ENCODE measurements around the gene MAGEB3. TPM values are rescaled to one million over a fixed set of nuclear protein-coding genes. Genes with fewer than 3 reads are reported as not detected.

MAGEB3 gene
- polyA plus RNA-seq, 2 of the 4 experiments (the other 2 are of a cell fraction) = not detected

DNA sequence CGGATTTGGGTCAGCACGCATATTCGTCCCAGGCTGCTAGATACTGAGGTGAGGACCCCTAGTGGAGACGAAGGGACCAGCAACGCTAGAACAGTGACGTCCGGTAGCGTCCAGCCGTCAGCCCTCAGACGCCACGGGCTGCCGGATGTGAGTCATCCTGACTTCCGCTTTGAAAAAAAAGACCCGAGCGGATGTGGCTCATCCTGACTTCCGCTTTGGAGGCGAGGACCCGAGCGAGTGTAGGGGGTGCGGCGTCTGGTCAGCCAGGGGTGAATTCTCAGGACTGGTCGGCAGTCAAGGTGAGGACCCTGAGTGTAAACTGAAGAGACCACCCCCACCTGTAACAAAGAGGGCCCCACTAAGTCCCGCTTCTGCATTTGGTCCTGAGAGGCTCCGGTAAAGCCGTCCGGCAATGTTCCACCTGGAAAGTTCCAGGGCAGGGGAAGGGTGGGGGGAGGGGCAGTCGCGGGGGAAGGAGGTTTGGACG is 15.1 kb upstream of the MAGEB3 start, which contains the start of gene MAGEB2:
Gene MAGEB2, plus strand, starts transcription at position 207 of the 487 bp plus-strand sequence. CDS start 3,018 bp downstream, outside the sequence.
- Histone ChIP-seq H3K27ac (no peak within 1 kb of the TSS), H3K4me3 (no peak within 1 kb of the TSS), H3K4me1 (no peaks in the 10 kb centered on the region), H3K9me3 (no peaks in the 10 kb centered on the region), H3K4me2 (no peak within 1 kb of the TSS)
- 85% methylated on average over 20 of the region's 29 CpGs for WGBS (ENCODE audit: missing lambda C conversion rate)
- TF ChIP-seq KDM1A (IDR thresholded peaks at IDR 0.05; ENCODE audit: low read depth) (no peak), FOXS1 (CRISPR knock-in tag; IDR thresholded peaks at IDR 0.05) (no peak), POLR2A (IDR thresholded peaks at IDR 0.05; ENCODE audit: low read length) (no peak), ZSCAN20 (CRISPR knock-in tag; IDR thresholded peaks at IDR 0.05) (no peak), JUNB (IDR thresholded peaks at IDR 0.05) (no peak), NFE2L2 (conservative IDR thresholded peaks at IDR 0.05; ENCODE audit: low read length) (no peak), MAX (IDR thresholded peaks at IDR 0.05) (no peak), HOXA7 (CRISPR knock-in tag; IDR thresholded peaks at IDR 0.05) (no peak)
- FAIRE-seq = no peak
- no peak for DNase-seq (ENCODE audit: low read depth in 1 of 2, low spot score in 1 of 2)
- peak in 1 of 2 experiments; percentile 40; a peak in 2 of 6 replicates for ATAC-seq
- ChIA-PET CTCF (no interaction called here), POLR2A (no interaction called here)

- TF ChIP-seq SREBF2 (IDR thresholded peaks at IDR 0.05) (no peak), MYC (IDR thresholded peaks at IDR 0.05; ENCODE audit: borderline replicate concordance, low read length) (no peak), CEBPB (IDR thresholded peaks at IDR 0.05) (no peak), ESRRA (IDR thresholded peaks at IDR 0.05; ENCODE audit: borderline replicate concordance, low read length) (no peak), EHMT2 (IDR thresholded peaks at IDR 0.05; ENCODE audit: low read depth) (no peak), HDAC2 (IDR thresholded peaks at IDR 0.05) (no peak)
- no peak overlapping the region for H3K4me3 ChIP-seq
- WGBS (ENCODE audit: missing lambda C conversion rate) = 15% methylated on average over 1 of the region's 1 CpG
- H3K9me3 ChIP-seq = no peaks in the 10 kb centered on the region
- no peak for ATAC-seq
- CTCF ChIA-PET = no interaction called here
- no peak overlapping the region for H3K27ac ChIP-seq
- H3K4me1 ChIP-seq = no peaks in the 10 kb centered on the region
- H3K4me2 ChIP-seq = no peak overlapping the region
- no peak for DNase-seq (ENCODE audit: low read depth in 1 of 2, low spot score in 1 of 2)
- POLR2A ChIA-PET = no interaction called here
- FAIRE-seq = peak; percentile 13
Measured at GRCh38 chrX:30217465-30217864, 13.0 kb upstream of the MAGEB3 start.

DNA sequence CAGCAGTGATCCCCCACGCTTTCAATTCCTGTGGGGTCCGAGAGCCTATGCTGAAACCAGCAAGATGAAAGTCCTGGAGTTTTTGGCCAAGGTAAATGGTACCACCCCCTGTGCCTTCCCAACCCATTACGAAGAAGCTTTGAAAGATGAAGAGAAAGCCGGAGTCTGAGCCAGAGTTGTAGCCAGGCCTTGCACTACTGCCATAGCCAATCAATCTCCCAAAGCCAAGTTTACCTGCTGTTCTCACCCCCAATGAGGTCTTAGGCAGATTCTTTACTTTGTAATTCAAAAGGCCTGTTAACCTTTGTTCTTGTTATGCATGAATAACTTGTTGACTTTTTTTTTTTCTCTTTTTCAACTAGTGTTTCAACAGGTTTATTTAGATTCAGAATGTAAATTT is 11.1 kb upstream of the MAGEB3 start:
- TF ChIP-seq E2F6 (IDR thresholded peaks at IDR 0.05; ENCODE audit: borderline replicate concordance, low read depth) = no peak
- no peak for TF ChIP-seq TP53 (CRISPR knock-in tag; IDR thresholded peaks at IDR 0.05)
- TF ChIP-seq, protein P1, sequence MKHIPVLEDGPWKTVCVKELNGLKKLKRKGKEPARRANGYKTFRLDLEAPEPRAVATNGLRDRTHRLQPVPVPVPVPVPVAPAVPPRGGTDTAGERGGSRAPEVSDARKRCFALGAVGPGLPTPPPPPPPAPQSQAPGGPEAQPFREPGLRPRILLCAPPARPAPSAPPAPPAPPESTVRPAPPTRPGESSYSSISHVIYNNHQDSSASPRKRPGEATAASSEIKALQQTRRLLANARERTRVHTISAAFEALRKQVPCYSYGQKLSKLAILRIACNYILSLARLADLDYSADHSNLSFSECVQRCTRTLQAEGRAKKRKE (CRISPR knock-in tag; IDR thresholded peaks at IDR 0.05; ENCODE audit: low read depth) = no peak
- TF ChIP-seq KDM1A (IDR thresholded peaks at IDR 0.05; ENCODE audit: low read depth) = no peak
- no peak for TF ChIP-seq KDM5A (IDR thresholded peaks at IDR 0.05)
- no peak for TF ChIP-seq JUN (IDR thresholded peaks at IDR 0.05)
- no peak for TF ChIP-seq EHMT2 (IDR thresholded peaks at IDR 0.05; ENCODE audit: low read depth)
- TF ChIP-seq CHD2 (IDR thresholded peaks at IDR 0.05; ENCODE audit: low read length, partially characterized antibody) = no peak
- TF ChIP-seq, protein P2, sequence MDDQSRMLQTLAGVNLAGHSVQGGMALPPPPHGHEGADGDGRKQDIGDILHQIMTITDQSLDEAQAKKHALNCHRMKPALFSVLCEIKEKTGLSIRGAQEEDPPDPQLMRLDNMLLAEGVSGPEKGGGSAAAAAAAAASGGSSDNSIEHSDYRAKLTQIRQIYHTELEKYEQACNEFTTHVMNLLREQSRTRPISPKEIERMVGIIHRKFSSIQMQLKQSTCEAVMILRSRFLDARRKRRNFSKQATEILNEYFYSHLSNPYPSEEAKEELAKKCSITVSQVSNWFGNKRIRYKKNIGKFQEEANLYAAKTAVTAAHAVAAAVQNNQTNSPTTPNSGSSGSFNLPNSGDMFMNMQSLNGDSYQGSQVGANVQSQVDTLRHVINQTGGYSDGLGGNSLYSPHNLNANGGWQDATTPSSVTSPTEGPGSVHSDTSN (IDR thresholded peaks at IDR 0.05) = no peak
- no peak for TF ChIP-seq JUNB (IDR thresholded peaks at IDR 0.05)
- FAIRE-seq = no peak
- Histone ChIP-seq H3K4me1 (no peaks in the 10 kb centered on the region), H3K9me3 (no peaks in the 10 kb centered on the region), H3K27ac (no peak overlapping the region), H3K4me2 (no peak overlapping the region), H3K4me3 (no peak overlapping the region)
- DNase-seq (ENCODE audit: low read depth in 1 of 2, low spot score in 1 of 2) = no peak
- ChIA-PET CTCF (no interaction called here), POLR2A (no interaction called here)
- WGBS (ENCODE audit: missing lambda C conversion rate) = 81% methylated on average over 4 of the region's 4 CpGs
- no peak for ATAC-seq
